ENCODE data around the gene LLGL2.

The LLGL2 gene

DNA sequence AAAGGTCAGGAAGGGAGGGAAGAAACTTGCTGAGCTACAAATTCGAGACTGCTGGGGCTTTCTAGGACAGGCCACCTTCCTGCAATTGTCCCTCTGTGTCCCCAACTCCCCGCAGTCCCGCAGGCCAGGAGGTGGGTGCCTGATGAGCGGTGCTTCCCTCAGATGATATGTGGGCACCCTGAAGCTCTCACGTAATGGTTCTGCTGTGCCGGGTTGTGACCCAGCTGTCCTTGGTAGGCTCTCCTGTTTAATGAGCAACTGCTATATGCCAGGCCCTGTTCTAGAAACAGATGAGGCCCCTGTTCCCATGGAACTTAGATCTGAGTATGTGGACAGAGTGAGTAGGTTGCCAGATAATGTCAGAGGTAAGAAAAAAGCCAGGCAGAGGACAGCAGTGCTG, 40.1 kb downstream of the LLGL2 start:
- TF ChIP-seq, protein P1, sequence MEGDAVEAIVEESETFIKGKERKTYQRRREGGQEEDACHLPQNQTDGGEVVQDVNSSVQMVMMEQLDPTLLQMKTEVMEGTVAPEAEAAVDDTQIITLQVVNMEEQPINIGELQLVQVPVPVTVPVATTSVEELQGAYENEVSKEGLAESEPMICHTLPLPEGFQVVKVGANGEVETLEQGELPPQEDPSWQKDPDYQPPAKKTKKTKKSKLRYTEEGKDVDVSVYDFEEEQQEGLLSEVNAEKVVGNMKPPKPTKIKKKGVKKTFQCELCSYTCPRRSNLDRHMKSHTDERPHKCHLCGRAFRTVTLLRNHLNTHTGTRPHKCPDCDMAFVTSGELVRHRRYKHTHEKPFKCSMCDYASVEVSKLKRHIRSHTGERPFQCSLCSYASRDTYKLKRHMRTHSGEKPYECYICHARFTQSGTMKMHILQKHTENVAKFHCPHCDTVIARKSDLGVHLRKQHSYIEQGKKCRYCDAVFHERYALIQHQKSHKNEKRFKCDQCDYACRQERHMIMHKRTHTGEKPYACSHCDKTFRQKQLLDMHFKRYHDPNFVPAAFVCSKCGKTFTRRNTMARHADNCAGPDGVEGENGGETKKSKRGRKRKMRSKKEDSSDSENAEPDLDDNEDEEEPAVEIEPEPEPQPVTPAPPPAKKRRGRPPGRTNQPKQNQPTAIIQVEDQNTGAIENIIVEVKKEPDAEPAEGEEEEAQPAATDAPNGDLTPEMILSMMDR (conservative IDR thresholded peaks at IDR 0.05; ENCODE audit: low read depth, low read length): no peak
- H3K4me3 ChIP-seq (ENCODE audit: low read depth, low read length): no peak overlapping the region
- no peak for DNase-seq (ENCODE audit: low read depth)

DNA sequence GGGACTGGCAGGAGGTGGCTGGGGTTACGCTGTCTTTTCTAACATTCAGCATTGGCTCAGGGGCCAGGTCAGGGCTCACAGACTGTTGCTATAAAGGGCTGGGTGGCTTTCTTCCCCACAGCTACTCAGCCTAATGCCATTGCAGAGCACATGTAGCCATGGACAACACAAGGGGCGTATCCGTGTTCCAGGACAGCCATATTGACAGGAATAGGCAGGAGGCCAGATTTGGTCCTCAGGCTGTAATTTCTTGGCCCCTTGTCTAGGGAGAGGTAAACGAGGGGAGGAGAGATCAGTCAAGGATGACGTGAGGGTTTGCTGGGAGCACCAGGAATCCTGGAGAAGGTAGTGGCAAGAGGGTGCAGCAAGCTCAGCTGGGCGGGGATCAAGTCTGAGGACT, 40.9 kb downstream of the LLGL2 start:
- TF ChIP-seq, protein P1 (conservative IDR thresholded peaks at IDR 0.05; ENCODE audit: low read depth, low read length): no peak
- DNase-seq (ENCODE audit: low read depth): no peak
- no peak overlapping the region for H3K4me3 ChIP-seq (ENCODE audit: low read depth, low read length)

DNA sequence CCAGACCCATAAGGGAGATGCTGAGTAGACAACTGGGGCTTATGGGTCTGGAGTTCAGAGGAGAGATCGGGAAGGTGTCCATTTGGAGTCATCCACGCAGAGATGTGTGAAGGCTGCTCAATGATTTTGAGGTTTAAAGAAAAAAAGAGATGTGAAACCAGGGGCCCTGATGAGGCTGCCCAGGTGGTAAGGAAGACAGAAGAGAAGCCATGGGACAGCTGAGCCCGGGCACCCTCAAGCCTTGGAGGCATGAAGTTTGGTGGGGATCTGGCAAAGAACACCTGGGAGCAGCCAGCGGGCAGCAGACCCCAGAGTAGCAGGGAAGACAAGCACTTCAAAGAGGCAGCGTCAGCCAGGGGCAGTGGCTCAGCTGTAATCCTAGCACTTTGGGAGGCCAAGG, 41.3 kb downstream of the LLGL2 start:
- H3K4me3 ChIP-seq (ENCODE audit: low read depth, low read length): no peak overlapping the region
- TF ChIP-seq, protein P1 (conservative IDR thresholded peaks at IDR 0.05; ENCODE audit: low read depth, low read length): no peak
- DNase-seq (ENCODE audit: low read depth): no peak

DNA sequence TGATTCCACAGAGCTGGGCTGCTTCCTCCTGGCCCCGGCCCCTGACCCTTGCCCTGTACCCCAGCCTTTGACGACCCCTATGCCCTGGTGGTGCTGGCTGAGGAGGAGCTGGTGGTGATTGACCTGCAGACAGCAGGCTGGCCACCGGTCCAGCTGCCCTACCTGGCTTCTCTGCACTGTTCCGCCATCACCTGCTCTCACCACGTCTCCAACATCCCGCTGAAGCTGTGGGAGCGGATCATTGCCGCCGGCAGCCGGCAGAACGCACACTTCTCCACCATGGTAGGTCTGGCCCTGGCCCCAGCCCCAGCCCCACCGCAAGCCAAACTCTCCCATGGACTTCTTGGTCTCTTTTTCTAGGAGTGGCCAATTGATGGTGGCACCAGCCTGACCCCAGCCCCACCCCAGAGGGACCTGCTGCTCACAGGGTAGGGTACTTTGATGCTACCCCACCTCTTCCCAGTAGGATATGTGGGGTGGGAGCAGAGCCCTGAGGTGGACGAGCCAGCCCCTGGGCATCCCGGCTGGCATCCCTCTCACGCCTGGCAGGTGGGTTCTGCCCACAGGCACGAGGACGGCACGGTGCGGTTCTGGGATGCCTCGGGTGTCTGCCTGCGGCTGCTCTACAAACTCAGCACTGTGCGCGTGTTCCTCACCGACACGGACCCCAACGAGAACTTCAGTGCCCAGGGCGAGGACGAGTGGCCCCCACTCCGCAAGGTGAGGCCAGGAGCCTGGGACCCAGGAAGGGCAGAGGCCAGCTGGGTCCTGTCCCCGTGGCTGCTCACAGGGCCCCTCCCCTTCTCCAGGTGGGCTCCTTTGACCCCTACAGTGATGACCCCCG, 43.1 kb downstream of the LLGL2 start:
- no peak overlapping the region for H3K4me3 ChIP-seq (ENCODE audit: low read depth, low read length)
- DNase-seq (ENCODE audit: low read depth): no peak
- TF ChIP-seq, protein P1 (conservative IDR thresholded peaks at IDR 0.05; ENCODE audit: low read depth, low read length): no peak

DNA sequence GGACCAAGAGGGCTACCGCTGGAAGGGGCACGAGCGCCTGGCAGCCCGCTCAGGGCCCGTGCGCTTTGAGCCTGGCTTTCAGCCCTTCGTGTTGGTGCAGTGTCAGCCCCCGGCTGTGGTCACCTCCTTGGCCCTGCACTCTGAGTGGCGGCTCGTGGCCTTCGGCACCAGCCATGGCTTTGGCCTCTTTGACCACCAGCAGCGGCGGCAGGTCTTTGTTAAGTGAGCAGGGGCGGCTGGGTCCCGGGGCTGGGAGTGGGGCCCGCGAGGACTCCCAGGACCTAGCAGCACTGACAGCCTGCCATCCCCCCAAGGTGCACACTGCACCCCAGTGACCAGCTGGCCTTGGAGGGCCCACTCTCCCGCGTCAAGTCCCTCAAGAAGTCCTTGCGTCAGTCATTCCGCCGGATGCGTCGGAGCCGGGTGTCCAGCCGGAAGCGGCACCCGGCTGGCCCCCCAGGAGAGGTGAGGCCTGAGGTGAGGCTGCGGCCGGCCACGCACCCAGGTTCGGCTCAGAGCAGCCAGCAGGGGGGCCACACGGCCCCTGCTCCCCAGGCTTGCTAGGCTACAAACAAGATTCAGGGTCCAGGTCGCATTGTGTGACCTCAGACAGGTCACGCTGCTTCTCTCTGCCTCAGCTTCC, 44.7 kb downstream of the LLGL2 start:
- DNase-seq (ENCODE audit: low read depth): no peak
- no peak overlapping the region for H3K4me3 ChIP-seq (ENCODE audit: low read depth, low read length)
- TF ChIP-seq, protein P1 (conservative IDR thresholded peaks at IDR 0.05; ENCODE audit: low read depth, low read length): no peak

DNA sequence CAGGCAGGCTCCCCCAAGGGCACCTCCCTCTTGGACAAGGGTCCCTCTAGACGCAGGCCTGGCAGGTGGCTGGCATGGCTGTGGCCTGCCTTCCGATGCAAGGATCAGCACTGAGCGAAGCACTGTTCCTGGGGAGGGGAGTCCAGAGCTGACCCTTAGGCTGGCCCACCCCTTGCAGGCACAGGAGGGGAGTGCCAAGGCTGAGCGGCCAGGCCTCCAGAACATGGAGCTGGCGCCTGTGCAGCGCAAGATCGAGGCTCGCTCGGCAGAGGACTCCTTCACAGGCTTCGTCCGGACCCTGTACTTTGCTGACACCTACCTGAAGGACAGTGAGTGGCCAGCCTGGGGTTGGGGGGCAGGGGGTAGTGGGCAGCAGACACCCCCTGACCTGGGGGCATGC, 45.3 kb downstream of the LLGL2 start:
- TF ChIP-seq, protein P1 (conservative IDR thresholded peaks at IDR 0.05; ENCODE audit: low read depth, low read length): no peak
- DNase-seq (ENCODE audit: low read depth): no peak
- no peak overlapping the region for H3K4me3 ChIP-seq (ENCODE audit: low read depth, low read length)
